Measurements from ENCODE around the gene CHCHD10.

- TF ChIP-seq CTCF (conservative IDR thresholded peaks at IDR 0.05) (no peak), EZH2 (IDR thresholded peaks at IDR 0.05; ENCODE audit: low read depth) (no peak)
Observed at GRCh38 chr22:23753385-23753784, 14.4 kb downstream of the CHCHD10 start.

Data from PC-9 (cell line).